H1 (cell line): ENCODE measurements around the gene GPR68. TPM values are rescaled to one million over a fixed set of nuclear protein-coding genes. Genes with fewer than 3 reads are reported as not detected.

Experiments used
- CTCF ChIA-PET: fragments of 300-600 bp; sonication (Branson Sonifier 250); formaldehyde crosslinking; loops from one replicate; lab custom pipeline; 2021; ENCODE audit not compliant: partially characterized antibody; lab: Charles Lee
- POLR2A ChIA-PET: fragments of 300-600 bp; sonication (Branson Sonifier 250); formaldehyde crosslinking; loops from one replicate; lab custom pipeline; 2021; ENCODE audit warnings: inconsistent platforms; ENCODE audit not compliant: partially characterized antibody; lab: Charles Lee
- DNase-seq, 2 experiments: peaks; one replicate each; pipeline versions ENCODE4 v3.0.0 to v3.0.0-alpha.2; 2010 to 2022; ENCODE audit warnings: low spot score in 2 of 2, low read depth in 1 of 2, mixed read lengths in 1 of 2
- FAIRE-seq: peaks from 2 replicates; lab custom pipeline; 2011; peaks lifted over from hg19 to GRCh38; lab: Jason Lieb, UNC
- H2AFZ ChIP-seq: 2 replicates; pipeline ENCODE4 v1.8.1; 2012; ENCODE audit warnings: low read length, inconsistent platforms
- H2AK5ac ChIP-seq: 2 replicates; pipeline ENCODE4 v1.6.1; 2013; ENCODE audit warnings: low read depth, low read length
- H2BK120ac ChIP-seq: replicated peaks from 2 replicates; pipeline ENCODE3; 2013; ENCODE audit warnings: low read depth, low read length, inconsistent platforms
- H2BK12ac ChIP-seq: 2 replicates; pipeline ENCODE4 v1.6.1; 2013; ENCODE audit warnings: low read depth, low read length
- H2BK15ac ChIP-seq: 2 replicates; pipeline ENCODE4 v1.6.1; 2013; ENCODE audit warnings: low read length
- H2BK20ac ChIP-seq: 2 replicates; pipeline ENCODE4 v1.6.1; 2013; ENCODE audit warnings: low read length
- H2BK5ac ChIP-seq: 2 replicates; pipeline ENCODE4 v1.6.1; 2013; ENCODE audit warnings: low read depth, low read length
- H3K14ac ChIP-seq: 2 replicates; pipeline ENCODE4 v1.6.1; 2013; ENCODE audit warnings: inconsistent platforms; ENCODE audit not compliant: insufficient read length
- H3K18ac ChIP-seq: 2 replicates; pipeline ENCODE4 v1.6.1; 2013; ENCODE audit warnings: low read length; ENCODE audit errors: extremely low read depth
- H3K23ac ChIP-seq: 2 replicates; pipeline ENCODE4 v1.6.1; 2013; ENCODE audit warnings: inconsistent platforms; ENCODE audit not compliant: insufficient read length
- H3K23me2 ChIP-seq: 2 replicates; pipeline ENCODE4 v1.6.1; 2013; ENCODE audit warnings: low read depth, low read length
- H3K27ac ChIP-seq: 2 replicates; pipeline ENCODE4 v1.6.1; 2011; ENCODE audit warnings: low read depth, low read length, inconsistent platforms
- H3K27me3 ChIP-seq, 4 experiments: replicated peaks in 1 of 4; 1 replicate in 1 of 4; 2 replicates in 3 of 4; pipeline versions ENCODE4 v1.6.1 to v1.8.1; 2011 to 2013; ENCODE audit warnings: low read length in 3 of 4, mild to moderate bottlenecking in 3 of 4, inconsistent platforms in 2 of 4, mixed read lengths in 2 of 4, moderate library complexity in 1 of 4; ENCODE audit not compliant: control insufficient read depth in 3 of 4, insufficient read depth in 3 of 4; ENCODE audit errors: extremely low read depth in 1 of 4
- H3K36me3 ChIP-seq, 4 experiments: 2 replicates each; pipeline versions ENCODE4 v1.6.1 to v1.8.1; 2011 to 2013; ENCODE audit warnings: mild to moderate bottlenecking in 4 of 4, low read length in 3 of 4, moderate library complexity in 2 of 4, control low read depth in 1 of 4, inconsistent platforms in 1 of 4; ENCODE audit not compliant: insufficient read depth in 4 of 4, control insufficient read depth in 2 of 4
- H3K4ac ChIP-seq: replicated peaks from 2 replicates; pipeline ENCODE3; 2013; ENCODE audit warnings: low read length, low read depth, mixed read lengths, inconsistent platforms; ENCODE audit not compliant: insufficient read length
- H3K4me1 ChIP-seq, 4 experiments: replicated peaks in 1 of 4; 1 replicate in 1 of 4; 2 replicates in 3 of 4; pipeline versions ENCODE4 v1.6.1 to v1.8.1; 2011 to 2013; ENCODE audit warnings: low read length in 3 of 4, inconsistent platforms in 2 of 4, mixed read lengths in 1 of 4; ENCODE audit not compliant: insufficient read depth in 4 of 4, control insufficient read depth in 3 of 4
- H3K4me2 ChIP-seq, 2 experiments: 2 replicates each; pipeline versions ENCODE4 v1.6.1 to v1.8.1; 2011 to 2013; ENCODE audit warnings: low read depth in 2 of 2, low read length in 2 of 2, control low read depth in 1 of 2, inconsistent platforms in 1 of 2, mild to moderate bottlenecking in 1 of 2; ENCODE audit not compliant: insufficient read depth in 1 of 2
- H3K4me3 ChIP-seq, 4 experiments: fragments of 200-600, 300-600 bp in 1 of 4; sonication (generic), shearing (Covaris generic), sonication (Bioruptor Twin) in 1 of 4; 2 replicates each; pipeline versions ENCODE4 v1.5.1 to v1.8.1; 2011 to 2016; ENCODE audit warnings: low read length in 4 of 4, low read depth in 3 of 4, control low read depth in 2 of 4, inconsistent platforms in 2 of 4, mild to moderate bottlenecking in 2 of 4, mixed read lengths in 1 of 4, moderate library complexity in 1 of 4; ENCODE audit not compliant: insufficient read depth in 2 of 4; ENCODE audit errors: extremely low read depth in 1 of 4
- H3K56ac ChIP-seq: replicated peaks from 2 replicates; pipeline ENCODE3; 2013; ENCODE audit warnings: low read depth, mild to moderate bottlenecking, mixed read lengths, low read length, inconsistent platforms; ENCODE audit not compliant: insufficient read length
- H3K79me1 ChIP-seq: 2 replicates; pipeline ENCODE4 v1.6.1; 2013; ENCODE audit warnings: low read depth, low read length, control low read depth
- H3K79me2 ChIP-seq, 2 experiments: 2 replicates each; pipeline versions ENCODE4 v1.6.1 to v1.8.1; 2012 to 2013; ENCODE audit warnings: low read length in 2 of 2, mild to moderate bottlenecking in 2 of 2, inconsistent platforms in 1 of 2; ENCODE audit not compliant: insufficient read depth in 2 of 2, control insufficient read depth in 1 of 2
- H3K9ac ChIP-seq, 4 experiments: replicated peaks in 1 of 4; 1 replicate in 1 of 4; 2 replicates in 3 of 4; pipeline versions ENCODE4 v1.6.1 to v1.8.1; 2011 to 2013; ENCODE audit warnings: low read depth in 3 of 4, low read length in 3 of 4, control low read depth in 2 of 4, mild to moderate bottlenecking in 2 of 4, moderate library complexity in 2 of 4, inconsistent platforms in 1 of 4; ENCODE audit errors: extremely low read depth in 1 of 4
- H3K9me3 ChIP-seq, 2 experiments: 2 replicates each; pipeline versions ENCODE4 v1.6.1 to v1.8.1; 2012 to 2013; ENCODE audit warnings: mild to moderate bottlenecking in 2 of 2, moderate library complexity in 2 of 2, control low read depth in 1 of 2, inconsistent platforms in 1 of 2, low read depth in 1 of 2, low read length in 1 of 2, mixed read lengths in 1 of 2; ENCODE audit not compliant: insufficient read depth in 2 of 2
- H4K20me1 ChIP-seq, 2 experiments: replicated peaks in 1 of 2; 2 replicates each; pipeline versions ENCODE3 to v1.8.1; 2011 to 2013; ENCODE audit warnings: inconsistent platforms in 2 of 2, low read length in 2 of 2, mild to moderate bottlenecking in 1 of 2; ENCODE audit not compliant: insufficient read depth in 2 of 2, control insufficient read depth in 1 of 2
- H4K5ac ChIP-seq: 2 replicates; pipeline ENCODE4 v1.6.1; 2013; ENCODE audit warnings: low read length, low read depth, mixed read lengths, inconsistent platforms; ENCODE audit not compliant: insufficient read length
- H4K8ac ChIP-seq: 2 replicates; pipeline ENCODE4 v1.8.0; 2013; ENCODE audit warnings: mild to moderate bottlenecking, moderate library complexity, low read length, inconsistent platforms; ENCODE audit not compliant: insufficient read depth; ENCODE audit errors: extremely low read depth
- H4K91ac ChIP-seq: replicated peaks from 2 replicates; pipeline ENCODE3; 2013; ENCODE audit warnings: low read length, mixed read lengths, inconsistent platforms; ENCODE audit not compliant: insufficient read length
- ASH2L ChIP-seq: fragments of 200-600, 300-600 bp; sonication (generic); IDR thresholded peaks from one replicate; pipeline ENCODE4 v1.7.1; 2017; ENCODE audit warnings: low read length
- BACH1 ChIP-seq: IDR thresholded peaks from 2 replicates; pipeline ENCODE4 v1.6.1; 2012; ENCODE audit warnings: low read length, improper control_type of control experiment
- BRCA1 ChIP-seq: IDR thresholded peaks from 2 replicates; pipeline ENCODE4 v1.6.1; 2012; ENCODE audit warnings: low read depth, low read length, improper control_type of control experiment
- CBX5 ChIP-seq: fragments of 300-800, 300-1000 bp; sonication (generic); IDR thresholded peaks from 2 replicates; pipeline ENCODE4 v1.7.1; 2016; ENCODE audit warnings: antibody characterized with exemption, low read length, low read depth
- EGR1 ChIP-seq: IDR thresholded peaks from 2 replicates; pipeline ENCODE4 v1.6.1; 2011; ENCODE audit warnings: low read depth, low read length, borderline replicate concordance
- EP300 ChIP-seq, 2 experiments: IDR thresholded peaks; 1 replicate in 1 of 2; 2 replicates in 1 of 2; pipeline ENCODE4 v1.6.1; 2011 to 2012; ENCODE audit warnings: low read depth in 2 of 2, low read length in 2 of 2, mild to moderate bottlenecking in 2 of 2, borderline replicate concordance in 1 of 2, inconsistent platforms in 1 of 2, moderate library complexity in 1 of 2
- EZH2 ChIP-seq: fragments of 200-600 bp; sonication (generic); IDR thresholded peaks from 2 replicates; pipeline ENCODE4 v1.7.1; 2012; ENCODE audit warnings: low read depth, mild to moderate bottlenecking, moderate library complexity, low read length, inconsistent platforms; ENCODE audit not compliant: severe bottlenecking
- JUND ChIP-seq: IDR thresholded peaks from 2 replicates; pipeline ENCODE4 v1.6.1; 2011; ENCODE audit warnings: mild to moderate bottlenecking, improper control_type of control experiment, low read length
- RBBP5 ChIP-seq: IDR thresholded peaks from 2 replicates; pipeline ENCODE4 v1.7.1; 2012; ENCODE audit warnings: low read depth, mild to moderate bottlenecking, inconsistent platforms, low read length, moderate library complexity, borderline replicate concordance
- RNF2 ChIP-seq: fragments of 200-900, 300-1000 bp; sonication (generic); IDR thresholded peaks from 2 replicates; pipeline ENCODE4 v1.7.1; 2016; ENCODE audit warnings: borderline replicate concordance, low read depth, mild to moderate bottlenecking, antibody characterized with exemption, low read length; ENCODE audit not compliant: poor library complexity, severe bottlenecking; ENCODE audit errors: missing control alignments
- TEAD4 ChIP-seq: IDR thresholded peaks from 2 replicates; pipeline ENCODE4 v1.6.1; 2012; ENCODE audit warnings: low read depth, low read length, inconsistent platforms, mixed read lengths
- ZNF274 ChIP-seq: IDR thresholded peaks from 2 replicates; pipeline ENCODE4 v1.7.0; 2012; ENCODE audit warnings: low read length, borderline replicate concordance; ENCODE audit errors: extremely low read depth
- WGBS, 2 experiments: shearing (Covaris generic) in 1 of 2; methylation state at CpG; one replicate each; pipeline versions ENCODE4 v1.1.6 to v1.1.7; 2013 to 2015; ENCODE audit warnings: low lambda C conversion rate in 2 of 2, mixed read lengths in 2 of 2, inconsistent platforms in 1 of 2, low coverage in 1 of 2, missing lambda C conversion rate in 1 of 2; ENCODE audit not compliant: insufficient replicate concordance in 2 of 2, insufficient coverage in 1 of 2, insufficient read length in 1 of 2; ENCODE audit errors: extremely low coverage in 1 of 2, missing lambda C conversion rate in 1 of 2; 5-methylcytosine and 5-hydroxymethylcytosine counted together
- polyA plus RNA-seq, 7 experiments: library from polyadenylated mRNA; depleted of rRNA in 3 of 7; stranded (reverse) in 5 of 7; unstranded in 2 of 7; fragments of >200 nt in 5 of 7; fragments of 200-250 nt in 2 of 7; gene quantifications; 1 replicate in 5 of 7; 2 replicates in 1 of 7; 4 replicates in 1 of 7; pipeline versions ENCODE4 v1.2.1 to v1.2.3, GENCODE V29; 2011 to 2013; ENCODE audit warnings: missing spikeins in 2 of 7, mixed read lengths in 2 of 7
- total RNA-seq: library from RNA; stranded (reverse); fragmentation: NEBNext Ultra II Directional; extraction: Animal tissue kit (Norgen Biotek cat#: 25700); gene quantifications from 2 replicates; pipeline ENCODE4 v1.2.1, GENCODE V29; 2021
- TF ChIP-seq, protein P1 (sequence below): IDR thresholded peaks from 2 replicates; pipeline ENCODE4 v1.6.1; 2012; ENCODE audit warnings: inconsistent platforms

GPR68 gene
- total and polyA plus RNA-seq, 2 of the 8 experiments (the other 6 are each of a cell fraction or from before 2014, with no cell fraction given), result 0.22 to 0.76 TPM

DNA sequence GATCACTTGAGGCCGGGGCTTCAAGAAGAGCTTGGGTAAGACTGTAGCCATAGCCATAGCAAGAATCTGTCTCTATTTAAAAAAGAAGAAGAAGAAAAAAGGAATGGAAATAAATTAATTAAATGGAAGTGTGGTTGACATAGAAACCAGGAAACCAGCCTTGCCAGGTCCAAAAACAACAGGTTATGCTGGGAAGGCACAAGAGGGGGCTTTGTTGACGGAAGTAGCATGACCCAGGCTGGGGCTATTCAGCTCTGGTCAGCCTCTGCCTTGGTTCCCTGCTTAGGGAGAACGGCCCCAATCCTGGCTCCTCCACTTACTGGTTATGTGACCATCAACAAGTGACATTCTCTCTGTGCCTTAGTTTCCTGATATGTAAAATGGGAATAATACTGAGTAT lies 14.4 kb upstream of the GPR68 start:
- Histone ChIP-seq H2BK12ac (no peak overlapping the region), H3K23ac (no peak overlapping the region), H4K20me1 (no peaks in the 10 kb centered on the region), H4K5ac (no peak overlapping the region), H3K27ac (no peak overlapping the region), H3K23me2 (peaks cover 3% of the 10 kb centered on the region; the same call in 1 of the 2 replicates), H4K91ac (no peak overlapping the region), H3K4me3 (no peak overlapping the region), H3K27me3 (peaks cover 0 to 12% (median 11%) of the 10 kb centered on the region in 4 experiments; a peak in 6 of 7 replicates), H3K9ac (no peak overlapping the region), H2BK15ac (no peak overlapping the region), H4K8ac (peak overlapping the region; percentile 17; the same call in 1 of the 2 replicates), H2AFZ (no peak overlapping the region), H3K79me2 (no peaks in the 10 kb centered on the region), H3K9me3 (no peaks in the 10 kb centered on the region), H3K56ac (no peak overlapping the region), H3K36me3 (no peaks in the 10 kb centered on the region), H3K79me1 (no peaks in the 10 kb centered on the region), H3K18ac (no peak overlapping the region), H2BK5ac (no peak overlapping the region), H3K14ac (no peak overlapping the region), H3K4me2 (no peak overlapping the region), H2AK5ac (no peak overlapping the region), H2BK120ac (no peak overlapping the region), H3K4me1 (peaks cover 0 to 7% (median 3%) of the 10 kb centered on the region in 4 experiments; a peak in 5 of 7 replicates), H3K4ac (no peak overlapping the region), H2BK20ac (no peak overlapping the region)
- ChIA-PET CTCF (interaction anchor here (0.6 to 3.6 kb wide), 2 partner anchors 10 to 424 kb away, joined by 3 to 20 read pairs; no protein-coding TSS in a partner anchor), POLR2A (no interaction called here)
- TF ChIP-seq JUND (no peak), RNF2 (no peak), BACH1 (no peak), BRCA1 (no peak), CBX5 (no peak), RBBP5 (no peak), TEAD4 (no peak), ZNF274 (no peak), EP300 (IDR thresholded peaks at IDR 0.05; ENCODE audit: borderline replicate concordance in 1 of 2, low read depth in 2 of 2, low read length in 2 of 2) (no peak), EGR1 (no peak), ASH2L (no peak), EZH2 (no peak)
- TF ChIP-seq, protein P1, sequence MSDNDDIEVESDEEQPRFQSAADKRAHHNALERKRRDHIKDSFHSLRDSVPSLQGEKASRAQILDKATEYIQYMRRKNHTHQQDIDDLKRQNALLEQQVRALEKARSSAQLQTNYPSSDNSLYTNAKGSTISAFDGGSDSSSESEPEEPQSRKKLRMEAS, result no peak
- DNase-seq (no peak), FAIRE-seq (no peak)
- WGBS, 2 experiments, result 91% methylated on average over 3 of the region's 3 CpGs; no CpG with 5 or more reads in 1 of the 2 experiments
